Midbrain (tissue), 1 donor: Measurements from ENCODE around the gene LRIG1.

ENCODE experiments used
- DNase-seq: peaks from one replicate; lab custom pipeline; 2025; lab: John Stamatoyannopoulos, UW

The LRIG1 gene

GRCh38 chr3:66401157-66401550 lies 99.7 kb downstream of the LRIG1 start:
- no peak for DNase-seq

- no peak for DNase-seq
Observed at GRCh38 chr3:66400411-66401156, 100.2 kb downstream of the LRIG1 start.

GRCh38 chr3:66399529-66400232 lies 101.1 kb downstream of the LRIG1 start:
- DNase-seq: no peak

GRCh38 chr3:66398228-66399025 lies 102.4 kb downstream of the LRIG1 start:
- DNase-seq: no peak

- no peak for DNase-seq
Observed at GRCh38 chr3:66397745-66398144, 103.1 kb downstream of the LRIG1 start.

GRCh38 chr3:66396888-66397287 lies 103.9 kb downstream of the LRIG1 start:
- DNase-seq: no peak

GRCh38 chr3:66396161-66396760 lies 104.6 kb downstream of the LRIG1 start:
- DNase-seq: no peak

- DNase-seq: no peak
Observed at GRCh38 chr3:66395635-66396034, 105.2 kb downstream of the LRIG1 start.

GRCh38 chr3:66394753-66395249 lies 106.0 kb downstream of the LRIG1 start:
- DNase-seq: no peak

- DNase-seq: no peak
Observed at GRCh38 chr3:66394019-66394752, 106.6 kb downstream of the LRIG1 start.

- no peak for DNase-seq
Observed at GRCh38 chr3:66393333-66394005, 107.4 kb downstream of the LRIG1 start.

- no peak for DNase-seq
Observed at GRCh38 chr3:66392966-66393332, 107.9 kb downstream of the LRIG1 start.

GRCh38 chr3:66392512-66392911 lies 108.3 kb downstream of the LRIG1 start:
- DNase-seq: no peak

GRCh38 chr3:66390013-66390412 lies 110.8 kb downstream of the LRIG1 start:
- DNase-seq: no peak

GRCh38 chr3:66386925-66387650 lies 113.7 kb downstream of the LRIG1 start:
- no peak for DNase-seq

GRCh38 chr3:66386011-66386924 lies 114.6 kb downstream of the LRIG1 start:
- no peak for DNase-seq

- DNase-seq: no peak
Observed at GRCh38 chr3:66385066-66385465, 115.8 kb downstream of the LRIG1 start.

GRCh38 chr3:66383998-66384745 lies 116.7 kb downstream of the LRIG1 start:
- no peak for DNase-seq
